ENCODE data around the gene ASPDH. TPM values are rescaled to one million over a fixed set of nuclear protein-coding genes. Genes with fewer than 3 reads are reported as not detected.
"Not testable (repeated sequence)": the region's sequence is repeated elsewhere in the genome, so short reads cannot be mapped to it uniquely, and the experiment has no call there.

Gene ASPDH
- total RNA-seq, 1 donor from 2014 or later = not detected

- peak; percentile 56 to 75 for DNase-seq (ENCODE audit: low read depth in 2 of 2)
Measured at GRCh38 chr19:50478901-50479715, 34.6 kb downstream of the ASPDH start.

DNA sequence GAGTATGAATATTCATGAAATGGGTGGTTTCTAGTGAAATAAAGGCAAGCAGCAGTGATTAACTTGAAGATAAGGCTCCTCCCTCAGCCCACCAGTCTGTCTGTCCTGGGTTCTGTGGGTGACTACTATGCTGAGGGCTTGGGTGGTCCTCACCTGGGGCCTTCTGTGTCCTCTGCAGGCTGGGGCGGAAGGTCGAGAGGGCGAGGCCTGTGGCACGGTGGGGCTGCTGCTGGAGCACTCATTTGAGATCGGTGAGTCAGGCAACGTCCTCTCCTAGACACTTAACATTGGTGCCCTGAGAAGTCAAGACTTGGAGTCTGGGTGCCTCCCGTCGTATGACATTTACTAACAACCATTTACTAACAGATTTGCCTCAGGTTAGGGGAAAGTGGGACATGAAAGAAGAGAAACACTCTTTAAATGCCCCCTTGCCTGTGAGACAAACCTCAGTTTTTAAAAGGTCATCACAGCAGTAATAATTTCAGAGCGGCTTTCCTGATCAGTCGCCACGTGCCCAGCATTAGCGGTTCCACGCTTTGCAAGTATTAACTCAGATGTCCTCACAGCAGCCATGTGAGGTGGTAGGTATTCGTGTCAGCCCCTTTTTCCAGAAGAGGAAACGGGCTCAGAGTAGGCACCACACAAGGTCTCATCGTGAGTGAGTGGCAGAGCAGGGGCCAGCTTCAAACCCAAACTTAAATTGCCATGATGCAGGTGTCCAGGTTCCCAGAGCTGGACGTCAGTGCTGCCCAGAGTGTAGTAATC is 35.8 kb downstream of the ASPDH start:
- DNase-seq (ENCODE audit: low read depth in 2 of 2) = no peak

GRCh38 chr19:50476907-50477238 is 36.8 kb downstream of the ASPDH start:
- DNase-seq (ENCODE audit: low read depth in 2 of 2) = no peak

DNA sequence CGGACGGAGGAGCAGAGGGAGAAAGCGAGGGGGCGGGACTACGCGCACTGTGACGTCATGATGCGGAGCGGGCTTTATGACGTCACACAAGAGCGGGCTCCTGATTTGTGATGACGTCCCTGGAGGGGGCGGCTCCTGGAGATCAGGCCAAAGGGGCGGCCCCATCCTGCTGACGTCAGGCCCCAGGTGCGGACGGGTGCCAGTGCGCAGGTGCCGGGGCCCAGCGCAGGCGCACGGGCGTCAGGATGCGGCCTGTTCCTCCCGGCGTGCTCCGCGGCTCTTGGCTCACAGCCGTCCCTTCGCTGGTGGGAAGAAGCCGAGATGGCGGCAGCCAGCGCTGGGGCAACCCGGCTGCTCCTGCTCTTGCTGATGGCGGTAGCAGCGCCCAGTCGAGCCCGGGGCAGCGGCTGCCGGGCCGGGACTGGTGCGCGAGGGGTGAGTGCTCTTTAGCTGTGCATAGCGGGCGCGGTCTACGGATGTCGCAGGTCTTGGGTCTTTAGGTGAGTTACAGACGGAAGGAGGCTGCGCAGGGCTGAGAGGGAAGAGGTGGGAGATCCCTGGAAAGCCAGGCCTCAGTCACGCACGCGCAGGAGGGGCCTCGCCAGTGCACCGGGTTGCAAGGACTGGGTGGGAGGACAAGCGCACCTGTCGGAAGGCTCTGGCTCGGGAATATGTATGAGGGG is 37.3 kb downstream of the ASPDH start, which contains the start of the genes EMC10 and GARIN5A:
EMC10 (plus strand) TSS at position 284 of the 683 bp plus-strand sequence; CDS start at position 322, 38 bp downstream.
GARIN5A (minus strand) TSS at position 625 of the 683 bp plus-strand sequence; CDS start at position 165, 460 bp downstream.
- peak; percentile 96 to 98 for DNase-seq (ENCODE audit: low read depth in 2 of 2)

DNA sequence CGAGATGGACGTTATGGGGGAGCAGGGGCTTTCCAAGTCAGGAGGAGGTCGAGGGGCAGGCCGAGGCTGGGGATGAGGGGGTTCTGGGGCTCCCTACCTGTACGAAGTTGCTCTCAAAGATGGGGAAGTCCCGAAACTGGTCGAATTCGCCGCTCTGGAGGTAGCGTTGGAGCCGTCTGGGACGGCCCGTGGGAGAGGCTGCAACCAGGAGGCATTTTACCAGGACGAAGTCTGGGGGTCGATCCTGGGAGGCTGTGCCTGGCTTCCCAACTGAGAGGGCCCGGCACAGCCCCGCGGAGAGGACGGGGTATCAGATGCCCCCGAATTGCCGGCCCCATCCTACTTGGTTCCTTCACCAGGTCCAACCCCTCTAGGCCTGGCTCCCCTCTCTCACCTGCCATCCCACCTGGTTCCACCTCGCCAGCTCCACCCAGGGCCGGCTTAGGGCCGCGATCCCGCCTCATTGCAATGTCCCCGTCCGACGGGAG is 37.9 kb downstream of the ASPDH start:
- no peak for DNase-seq (ENCODE audit: low read depth in 2 of 2)

DNA sequence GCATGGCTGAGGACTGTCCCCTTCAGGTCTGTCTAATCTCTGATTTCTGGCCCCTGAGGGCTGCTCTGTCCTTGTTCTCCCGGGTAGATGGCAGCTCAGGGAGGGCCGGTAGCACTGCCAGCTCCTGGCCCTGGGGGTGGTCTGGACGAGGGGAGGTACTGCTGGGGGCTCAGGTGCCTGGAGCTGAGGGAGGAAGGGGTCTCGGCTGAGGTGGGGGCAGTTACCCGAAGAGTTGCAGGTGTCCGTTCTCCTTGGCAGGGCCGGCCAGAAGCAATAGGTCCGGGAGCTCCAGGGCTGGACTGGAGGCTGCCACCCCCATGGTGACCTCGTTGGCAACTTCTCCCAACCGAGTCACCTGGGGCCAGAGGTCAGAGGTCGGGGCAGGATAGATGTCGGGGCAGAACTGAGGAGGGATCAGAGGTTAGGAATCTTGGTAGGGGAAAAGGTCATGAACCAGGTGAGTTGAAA is 38.6 kb downstream of the ASPDH start:
- DNase-seq (ENCODE audit: low read depth in 2 of 2) = no peak

DNA sequence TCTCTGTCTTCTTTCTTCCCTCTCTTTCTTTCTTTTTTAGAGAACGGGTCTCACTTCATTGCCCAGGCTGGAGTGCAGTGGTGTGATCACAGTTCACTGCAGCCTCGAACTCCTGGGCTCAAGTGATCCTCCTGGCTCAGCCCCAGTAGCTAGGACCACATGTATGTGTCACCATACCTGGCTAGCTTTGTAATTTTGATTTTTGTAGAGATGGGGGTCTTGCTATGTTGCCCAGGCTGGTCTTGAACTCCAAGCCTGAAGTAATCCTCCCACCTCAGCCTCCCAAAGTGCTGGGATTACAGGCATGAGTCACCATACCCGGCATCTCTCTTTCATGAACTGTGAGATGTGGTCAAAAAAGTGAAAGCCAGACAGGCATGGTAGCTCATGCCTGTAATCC is 40.4 kb downstream of the ASPDH start:
- not testable (repeated sequence) for DNase-seq (ENCODE audit: low read depth in 2 of 2)

DNA sequence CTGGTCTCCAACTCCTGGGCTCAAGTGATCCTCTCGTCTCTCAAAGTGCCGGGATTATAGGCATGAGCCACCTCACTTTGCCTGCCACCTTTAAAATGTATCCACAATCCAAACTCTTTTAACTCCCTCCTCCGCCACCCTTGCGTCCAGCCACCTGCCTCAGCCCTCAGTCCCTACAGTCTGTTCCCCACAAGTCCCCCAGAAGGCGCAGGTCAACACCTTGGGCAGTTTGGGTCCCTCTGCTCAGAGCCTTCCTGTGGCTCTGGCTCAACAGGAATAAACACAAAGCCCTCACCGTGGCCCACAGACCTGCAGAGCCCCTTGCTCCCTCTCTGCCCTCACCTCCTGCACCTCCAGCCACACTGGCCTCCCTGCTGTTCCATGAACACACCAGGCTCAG is 44.9 kb downstream of the ASPDH start:
- no peak for DNase-seq (ENCODE audit: low read depth in 2 of 2)

- DNase-seq (ENCODE audit: low read depth in 2 of 2) = no peak
Measured at GRCh38 chr19:50467566-50467965, 46.1 kb downstream of the ASPDH start.

- no peak for DNase-seq (ENCODE audit: low read depth in 2 of 2)
Measured at GRCh38 chr19:50466706-50467039, 47.0 kb downstream of the ASPDH start.

- peak in 1 of 2 donors; percentile 47 for DNase-seq (ENCODE audit: low read depth in 2 of 2)
Measured at GRCh38 chr19:50465986-50466705, 47.6 kb downstream of the ASPDH start.

DNA sequence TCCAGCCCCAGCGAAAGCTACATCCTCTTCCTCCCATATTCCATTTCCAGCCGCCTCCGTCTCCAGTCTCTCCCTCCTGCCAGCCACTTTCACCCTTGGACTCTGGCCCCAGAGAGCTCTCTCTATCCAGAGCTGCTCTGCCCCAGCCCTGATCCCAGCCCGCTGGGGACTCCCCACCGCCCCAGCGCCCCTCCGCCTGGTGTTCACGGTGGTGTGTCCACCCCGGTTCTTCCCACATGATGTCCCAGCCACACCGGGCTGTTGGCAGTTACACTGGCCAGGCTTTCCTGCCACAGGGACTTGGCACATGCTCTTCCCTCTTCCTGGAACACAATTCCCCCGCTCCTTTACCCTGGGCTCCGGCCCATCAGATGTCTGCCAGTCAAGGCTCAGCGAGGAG is 48.7 kb downstream of the ASPDH start:
- no peak for DNase-seq (ENCODE audit: low read depth in 2 of 2)

DNA sequence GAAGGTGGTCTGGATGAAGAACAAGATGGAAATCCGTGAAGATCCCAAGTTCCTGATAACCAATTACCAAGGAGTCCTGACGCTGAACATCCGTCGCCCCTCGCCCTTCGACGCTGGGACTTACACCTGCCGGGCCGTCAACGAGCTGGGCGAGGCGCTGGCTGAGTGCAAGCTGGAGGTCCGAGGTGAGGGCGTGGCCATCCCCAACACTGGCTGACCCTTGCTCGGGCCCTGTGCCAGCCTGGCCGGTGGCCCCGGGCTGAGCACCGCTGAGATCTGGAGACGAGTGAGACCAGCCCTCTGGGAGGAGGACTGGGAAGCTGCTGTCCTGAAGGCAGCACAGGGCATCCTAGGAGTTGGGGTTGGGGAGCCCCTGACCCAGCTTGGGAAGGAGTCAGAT is 49.4 kb downstream of the ASPDH start:
- no peak for DNase-seq (ENCODE audit: low read depth in 2 of 2)

DNA sequence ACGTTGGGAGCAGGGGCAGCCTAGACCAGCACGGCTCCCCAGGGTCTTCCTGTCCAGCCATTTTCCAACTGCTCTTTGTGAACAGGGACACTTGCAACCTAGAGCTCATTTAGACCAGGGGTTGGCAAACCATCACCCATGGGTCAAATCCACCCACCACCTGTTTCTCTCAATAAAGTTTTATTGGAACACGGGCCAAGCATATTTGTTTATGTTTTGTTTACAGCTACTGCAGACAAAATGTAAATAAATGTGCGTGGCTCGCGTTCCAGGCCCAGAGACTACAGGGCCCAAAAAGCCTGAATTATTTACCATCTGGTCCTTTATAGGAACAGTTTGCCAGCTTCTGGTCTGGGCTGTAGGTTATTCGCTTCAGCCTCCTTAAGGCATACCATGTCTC is 50.7 kb downstream of the ASPDH start:
- DNase-seq (ENCODE audit: low read depth in 2 of 2) = no peak

Other genes starting within 250 kb of the ASPDH start
- 0.22 and 0.40 TPM in 2 replicates for gene KCNC3, start 184.5 kb downstream of the ASPDH start, total RNA-seq
- gene NAPSA, start 148.3 kb downstream of the ASPDH start, total RNA-seq = under 0.01 TPM in 1 of 2 replicates, not detected in the other
- 35.5 and 66.7 TPM in 2 replicates for gene NR1H2, start 137.5 kb downstream of the ASPDH start, total RNA-seq
- gene POLD1, start 129.6 kb downstream of the ASPDH start, total RNA-seq = 38.1 and 39.5 TPM in 2 replicates
- not detected in 2 replicates for gene SPIB, start 95.0 kb downstream of the ASPDH start, total RNA-seq
- gene MYBPC2, start 81.0 kb downstream of the ASPDH start, total RNA-seq = not detected in 2 replicates
- gene EMC10, start 37.4 kb downstream of the ASPDH start, total RNA-seq = 25.7 and 46.0 TPM in 2 replicates
- under 0.01 and 0.20 TPM in 2 replicates for gene GARIN5A, start 37.1 kb downstream of the ASPDH start, total RNA-seq
- 20.5 and 21.0 TPM in 2 replicates for gene JOSD2, start 2.7 kb downstream of the ASPDH start, total RNA-seq
- under 0.01 TPM in 1 of 2 replicates, not detected in the other for gene LRRC4B, start 54.5 kb upstream of the ASPDH start, total RNA-seq
- gene SYT3, start 126.0 kb upstream of the ASPDH start, total RNA-seq = under 0.01 TPM in 2 replicates
- 0.65 TPM in 1 of 2 replicates, not detected in the other for gene C19orf81, start 135.5 kb upstream of the ASPDH start, total RNA-seq
- 0.22 TPM in 1 of 2 replicates, not detected in the other for gene SHANK1, start 205.9 kb upstream of the ASPDH start, total RNA-seq
- 0.40 and 2.6 TPM in 2 replicates for gene CLEC11A, start 209.5 kb upstream of the ASPDH start, total RNA-seq

Measured in lung microvascular endothelial cell (primary cell).